Activated naive CD4-positive, alpha-beta T cell treated with anti-CD3 and anti-CD28 coated beads for 36 hours (primary cell): ENCODE measurements around the gene SMIM5. TPM values are rescaled to one million over a fixed set of nuclear protein-coding genes. Genes with fewer than 3 reads are reported as not detected.

Experiments used
- CTCF ChIA-PET: fragments of 350-600 bp; sonication (Branson Sonifier 250); formaldehyde crosslinking; loops from one replicate; lab custom pipeline; 2021; ENCODE audit warnings: antibody characterized with exemption; lab: Charles Lee
- DNase-seq: peaks from one replicate; pipeline ENCODE4 v3.0.0-alpha.2; 2020
- H3K27ac Mint-ChIP-seq: one replicate; pipeline ENCODE4 v1.8.0; 2021; ENCODE audit warnings: mild to moderate bottlenecking, mixed read lengths
- H3K27me3 Mint-ChIP-seq: one replicate; pipeline ENCODE4 v1.8.0; 2021; ENCODE audit warnings: low read depth, mixed read lengths
- H3K36me3 Mint-ChIP-seq: one replicate; pipeline ENCODE4 v1.8.0; 2021; ENCODE audit warnings: low read depth, mixed read lengths
- H3K4me1 Mint-ChIP-seq: one replicate; pipeline ENCODE4 v1.8.0; 2021; ENCODE audit warnings: low read depth, mixed read lengths
- H3K4me3 Mint-ChIP-seq: one replicate; pipeline ENCODE4 v1.8.0; 2021; ENCODE audit warnings: mild to moderate bottlenecking, moderate library complexity, mixed read lengths
- H3K9me3 Mint-ChIP-seq: one replicate; pipeline ENCODE4 v1.8.0; 2021; ENCODE audit warnings: mixed read lengths
- intact Hi-C: fragments of 100-400 bp; cut with micrococcal nuclease; formaldehyde crosslinking; loops from one replicate; pipeline ENCODE4 v1.15.1; 2023
- total RNA-seq, 2 experiments: library from RNA; stranded (reverse); gene quantifications; one replicate each; pipeline ENCODE4 v1.2.3, GENCODE V29; 2021

The SMIM5 gene
- total RNA-seq, 2 experiments from 2014 or later: not detected

GRCh38 chr17:75662511-75662910 lies 29.3 kb downstream of the SMIM5 start:
- Mint-ChIP-seq H3K27me3 (no peaks in the 10 kb centered on the region), H3K4me1 (peaks cover 11% of the 10 kb centered on the region), H3K27ac (no peak overlapping the region), H3K4me3 (no peak overlapping the region), H3K36me3 (peaks cover 15% of the 10 kb centered on the region), H3K9me3 (no peaks in the 10 kb centered on the region)
- CTCF ChIA-PET: interaction anchor here (1.3 kb wide), 1 partner anchor 9 kb away, joined by 3 read pairs; no protein-coding TSS in a partner anchor
- intact Hi-C loops: loop anchor here (10.0 kb wide), 1 partner anchor 788 kb away; the partner anchor contains the start of gene FDXR
- no peak for DNase-seq

DNA sequence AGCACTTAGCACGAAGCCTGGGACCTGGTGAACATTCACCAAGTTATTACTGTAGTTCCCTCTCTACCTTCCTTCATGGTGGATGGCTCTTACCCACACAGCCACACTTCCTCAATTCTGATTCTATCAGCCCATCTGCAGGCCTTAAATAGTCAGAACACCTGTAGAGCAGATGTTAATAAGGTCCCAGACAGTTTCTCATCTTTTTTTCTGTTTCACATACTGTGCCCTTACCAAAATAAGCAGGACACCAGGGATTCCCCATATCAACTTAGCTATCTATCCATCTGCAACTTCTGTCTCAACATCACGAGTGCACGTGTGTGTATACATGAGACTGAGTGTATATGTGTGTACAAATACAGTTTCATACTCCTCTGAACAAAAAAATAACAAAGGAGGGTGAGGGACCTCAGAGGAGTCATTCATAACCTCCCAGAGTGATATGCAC lies 30.9 kb downstream of the SMIM5 start:
- CTCF ChIA-PET: interaction anchor here (0.8 kb wide), 1 partner anchor 89 kb away, joined by 3 read pairs; no protein-coding TSS in a partner anchor
- Mint-ChIP-seq H3K4me1 (peaks cover 22% of the 10 kb centered on the region), H3K9me3 (no peaks in the 10 kb centered on the region), H3K4me3 (no peak overlapping the region), H3K27ac (no peak overlapping the region), H3K36me3 (peaks cover 19% of the 10 kb centered on the region), H3K27me3 (no peaks in the 10 kb centered on the region)
- no peak for DNase-seq
- intact Hi-C loops: loop anchor here (10.0 kb wide), 1 partner anchor 789 kb away; the partner anchor contains the start of gene FDXR

- intact Hi-C loops: loop anchor here (2.0 to 10.0 kb wide), 3 partner anchors 83 to 791 kb away; partner anchors contain the start of genes FDXR and TSEN54
- Mint-ChIP-seq H3K9me3 (no peaks in the 10 kb centered on the region), H3K4me1 (peaks cover 28% of the 10 kb centered on the region), H3K27me3 (no peaks in the 10 kb centered on the region), H3K36me3 (peaks cover 22% of the 10 kb centered on the region), H3K27ac (no peak overlapping the region), H3K4me3 (peak overlapping the region; percentile 64)
- CTCF ChIA-PET: interaction anchor here (1.4 to 1.7 kb wide), 5 partner anchors 8 to 87 kb away, joined by 4 to 10 read pairs (median 4); partner anchors contain the start of gene SMIM5
- no peak for DNase-seq
Measured at GRCh38 chr17:75665981-75666380, 32.7 kb downstream of the SMIM5 start.

- Mint-ChIP-seq H3K9me3 (no peaks in the 10 kb centered on the region), H3K4me1 (peaks cover 35% of the 10 kb centered on the region), H3K27me3 (no peaks in the 10 kb centered on the region), H3K27ac (no peak within 1 kb of the TSS), H3K36me3 (peaks cover 19% of the 10 kb centered on the region), H3K4me3 (peak within 1 kb of the TSS; percentile 64)
- CTCF ChIA-PET: interaction anchor here (0.6 to 1.7 kb wide), 9 partner anchors 8 to 86 kb away, joined by 3 to 10 read pairs (median 4); partner anchors contain the start of gene SMIM5
- intact Hi-C loops: loop anchor here (1.0 to 10.0 kb wide), 7 partner anchors 21 to 792 kb away; partner anchors contain the start of genes FDXR, SLC25A19, TSEN54 and UNK
- peak; percentile 99 for DNase-seq
Measured at GRCh38 chr17:75666959-75667790, 33.9 kb downstream of the SMIM5 start, which contains the start of the genes RECQL5 and SAP30BP. TSS of gene RECQL5 (minus strand) at chr17:75667154. CDS start at chr17:75666557, 597 bp downstream. TSS of gene SAP30BP (plus strand) at chr17:75667338. CDS start at chr17:75667373, 35 bp downstream.

DNA sequence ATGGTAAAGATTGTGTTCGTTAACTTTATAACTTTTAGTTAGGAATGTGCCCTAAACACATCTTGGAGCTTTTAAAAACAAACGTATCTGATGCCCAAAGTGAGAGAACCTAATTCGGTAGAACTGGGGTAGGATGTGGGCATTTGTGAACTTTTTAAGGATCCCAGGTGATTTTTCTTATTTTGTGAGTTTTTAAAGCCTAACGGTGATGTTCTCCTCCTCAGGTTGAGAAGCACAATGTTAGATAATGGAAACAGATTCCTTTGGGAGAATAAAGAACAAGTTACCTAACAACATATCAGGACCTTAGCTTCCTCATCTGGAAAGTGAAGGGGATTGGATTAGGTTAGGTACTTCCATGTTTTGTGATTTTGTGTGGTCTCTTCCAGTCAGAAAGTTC lies 34.6 kb downstream of the SMIM5 start:
- CTCF ChIA-PET: interaction anchor here (0.6 to 0.8 kb wide), 3 partner anchors 10 to 86 kb away, joined by 3 to 5 read pairs (median 4); no protein-coding TSS in a partner anchor
- no peaks in the 10 kb centered on the region for H3K27me3 Mint-ChIP-seq
- H3K27ac Mint-ChIP-seq: no peak overlapping the region
- intact Hi-C loops: loop anchor here (1.0 to 10.0 kb wide), 7 partner anchors 20 to 793 kb away; partner anchors contain the start of genes FDXR, SLC25A19, TSEN54 and UNK
- DNase-seq: no peak
- H3K4me1 Mint-ChIP-seq: peaks cover 35% of the 10 kb centered on the region
- H3K36me3 Mint-ChIP-seq: peaks cover 13% of the 10 kb centered on the region
- H3K4me3 Mint-ChIP-seq: no peak overlapping the region
- no peaks in the 10 kb centered on the region for H3K9me3 Mint-ChIP-seq

- Mint-ChIP-seq H3K4me1 (peaks cover 35% of the 10 kb centered on the region), H3K27me3 (no peaks in the 10 kb centered on the region), H3K4me3 (no peak overlapping the region), H3K36me3 (peaks cover 15% of the 10 kb centered on the region), H3K9me3 (no peaks in the 10 kb centered on the region), H3K27ac (no peak overlapping the region)
- intact Hi-C loops: loop anchor here (10.0 kb wide), 1 partner anchor 794 kb away; the partner anchor contains the start of gene FDXR
- CTCF ChIA-PET: interaction anchor here (0.9 kb wide), 1 partner anchor 79 kb away, joined by 4 read pairs; no protein-coding TSS in a partner anchor
- no peak for DNase-seq
Measured at GRCh38 chr17:75668489-75668888, 35.3 kb downstream of the SMIM5 start.

- no peaks in the 10 kb centered on the region for H3K27me3 Mint-ChIP-seq
- peaks cover 15% of the 10 kb centered on the region for H3K36me3 Mint-ChIP-seq
- CTCF ChIA-PET: interaction anchor here (1.0 to 8.1 kb wide), 2 partner anchors 8 to 80 kb away, joined by 3 to 127 read pairs; no protein-coding TSS in a partner anchor
- no peak for DNase-seq
- H3K27ac Mint-ChIP-seq: no peak overlapping the region
- H3K4me3 Mint-ChIP-seq: no peak overlapping the region
- intact Hi-C loops: no loop called here
- H3K9me3 Mint-ChIP-seq: no peaks in the 10 kb centered on the region
- H3K4me1 Mint-ChIP-seq: peaks cover 31% of the 10 kb centered on the region
Measured at GRCh38 chr17:75670868-75671267, 37.6 kb downstream of the SMIM5 start.

DNA sequence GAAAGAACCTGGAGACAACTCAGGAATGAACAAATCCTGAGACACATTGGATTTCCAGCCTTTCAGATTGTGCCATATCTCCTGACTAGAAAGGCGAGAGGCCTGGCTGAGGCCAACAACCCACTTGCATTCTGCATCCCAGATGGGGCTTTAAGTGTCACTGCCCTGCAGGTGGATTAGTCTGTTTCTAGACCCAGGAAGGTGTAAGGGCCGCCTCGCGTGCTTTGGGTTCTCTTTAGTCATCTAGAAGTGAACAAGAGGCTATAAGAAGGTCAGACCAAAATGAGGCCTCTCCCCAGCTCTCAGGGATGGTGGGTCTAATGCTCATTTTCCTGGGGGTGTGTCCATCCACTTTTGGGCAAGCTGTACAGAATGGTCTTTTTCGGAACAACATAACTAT lies 38.8 kb downstream of the SMIM5 start:
- Mint-ChIP-seq H3K9me3 (no peaks in the 10 kb centered on the region), H3K36me3 (peaks cover 17% of the 10 kb centered on the region), H3K27me3 (no peaks in the 10 kb centered on the region), H3K27ac (no peak overlapping the region), H3K4me1 (peaks cover 30% of the 10 kb centered on the region), H3K4me3 (no peak overlapping the region)
- intact Hi-C loops: no loop called here
- DNase-seq: no peak
- CTCF ChIA-PET: interaction anchor here (0.8 to 8.1 kb wide), 3 partner anchors 11 to 158 kb away, joined by 3 to 127 read pairs (median 3); no protein-coding TSS in a partner anchor

DNA sequence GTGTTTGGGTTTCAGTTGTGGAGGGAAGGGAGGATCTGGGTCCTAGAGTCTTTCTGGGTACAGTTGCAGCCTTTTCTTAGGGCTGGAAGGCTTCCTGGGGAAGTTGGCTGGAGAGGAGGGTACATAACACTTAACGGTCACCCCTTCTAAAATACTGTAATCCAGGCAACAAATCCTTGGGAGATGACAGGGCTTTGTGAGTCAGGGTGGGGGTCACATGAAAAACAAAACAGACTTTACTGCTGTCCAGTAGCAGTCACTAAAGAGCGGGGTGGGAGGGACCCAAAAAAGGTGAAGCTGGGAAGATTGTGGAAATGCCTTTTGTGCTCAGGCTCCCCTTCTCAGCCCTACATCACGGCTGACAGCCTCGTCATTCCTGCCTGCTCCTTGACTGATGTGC lies 40.3 kb downstream of the SMIM5 start:
- peaks cover 14% of the 10 kb centered on the region for H3K36me3 Mint-ChIP-seq
- CTCF ChIA-PET: interaction anchor here (0.8 to 8.1 kb wide), 3 partner anchors 15 to 77 kb away, joined by 3 to 127 read pairs (median 3); no protein-coding TSS in a partner anchor
- no peaks in the 10 kb centered on the region for H3K9me3 Mint-ChIP-seq
- H3K4me3 Mint-ChIP-seq: no peak overlapping the region
- no peaks in the 10 kb centered on the region for H3K27me3 Mint-ChIP-seq
- intact Hi-C loops: no loop called here
- H3K27ac Mint-ChIP-seq: no peak overlapping the region
- peaks cover 30% of the 10 kb centered on the region for H3K4me1 Mint-ChIP-seq
- no peak for DNase-seq

GRCh38 chr17:75676461-75676860 lies 43.2 kb downstream of the SMIM5 start:
- Mint-ChIP-seq H3K36me3 (peaks cover 10% of the 10 kb centered on the region), H3K27me3 (no peaks in the 10 kb centered on the region)

GRCh38 chr17:75679706-75680211 lies 46.5 kb downstream of the SMIM5 start:
- no peak overlapping the region for H3K4me3 Mint-ChIP-seq
- no peaks in the 10 kb centered on the region for H3K27me3 Mint-ChIP-seq
- CTCF ChIA-PET: interaction anchor here (0.9 to 1.2 kb wide), 2 partner anchors 9 to 38 kb away, joined by 3 read pairs; no protein-coding TSS in a partner anchor
- H3K27ac Mint-ChIP-seq: no peak overlapping the region
- peaks cover 7% of the 10 kb centered on the region for H3K36me3 Mint-ChIP-seq
- peaks cover 26% of the 10 kb centered on the region for H3K4me1 Mint-ChIP-seq
- H3K9me3 Mint-ChIP-seq: no peaks in the 10 kb centered on the region
- DNase-seq: no peak
- intact Hi-C loops: no loop called here

More at GRCh38 chr17:75676461-75676860, 43.2 kb downstream of the SMIM5 start:
- Mint-ChIP-seq H3K4me1 (peaks cover 23% of the 10 kb centered on the region), H3K9me3 (no peaks in the 10 kb centered on the region), H3K4me3 (no peak overlapping the region), H3K27ac (no peak overlapping the region)
- CTCF ChIA-PET: interaction anchor here (1.1 to 8.1 kb wide), 4 partner anchors 10 to 74 kb away, joined by 3 to 127 read pairs (median 8); partner anchors contain the start of gene RECQL5
- intact Hi-C loops: no loop called here
- DNase-seq: no peak
